H1 (cell line): ENCODE results near the gene WDR48. TPM values are rescaled to one million over a fixed set of nuclear protein-coding genes. Genes with fewer than 3 reads are reported as not detected.

Experiments used
- CTCF ChIA-PET: fragments of 300-600 bp; sonication (Branson Sonifier 250); formaldehyde crosslinking; loops from one replicate; lab custom pipeline; 2021; ENCODE audit not compliant: partially characterized antibody; lab: Charles Lee
- POLR2A ChIA-PET: fragments of 300-600 bp; sonication (Branson Sonifier 250); formaldehyde crosslinking; loops from one replicate; lab custom pipeline; 2021; ENCODE audit warnings: inconsistent platforms; ENCODE audit not compliant: partially characterized antibody; lab: Charles Lee
- DNase-seq, 2 experiments: peaks; one replicate each; pipeline versions ENCODE4 v3.0.0 to v3.0.0-alpha.2; 2010 to 2022; ENCODE audit warnings: low spot score in 2 of 2, low read depth in 1 of 2, mixed read lengths in 1 of 2
- FAIRE-seq: peaks from 2 replicates; lab custom pipeline; 2011; peaks lifted over from hg19 to GRCh38; lab: Jason Lieb, UNC
- H2AFZ ChIP-seq: 2 replicates; pipeline ENCODE4 v1.8.1; 2012; ENCODE audit warnings: low read length, inconsistent platforms
- H2AK5ac ChIP-seq: 2 replicates; pipeline ENCODE4 v1.6.1; 2013; ENCODE audit warnings: low read depth, low read length
- H2BK120ac ChIP-seq: replicated peaks from 2 replicates; pipeline ENCODE3; 2013; ENCODE audit warnings: low read depth, low read length, inconsistent platforms
- H2BK12ac ChIP-seq: 2 replicates; pipeline ENCODE4 v1.6.1; 2013; ENCODE audit warnings: low read depth, low read length
- H2BK15ac ChIP-seq: 2 replicates; pipeline ENCODE4 v1.6.1; 2013; ENCODE audit warnings: low read length
- H2BK20ac ChIP-seq: 2 replicates; pipeline ENCODE4 v1.6.1; 2013; ENCODE audit warnings: low read length
- H2BK5ac ChIP-seq: 2 replicates; pipeline ENCODE4 v1.6.1; 2013; ENCODE audit warnings: low read depth, low read length
- H3K14ac ChIP-seq: 2 replicates; pipeline ENCODE4 v1.6.1; 2013; ENCODE audit warnings: inconsistent platforms; ENCODE audit not compliant: insufficient read length
- H3K18ac ChIP-seq: 2 replicates; pipeline ENCODE4 v1.6.1; 2013; ENCODE audit warnings: low read length; ENCODE audit errors: extremely low read depth
- H3K23ac ChIP-seq: 2 replicates; pipeline ENCODE4 v1.6.1; 2013; ENCODE audit warnings: inconsistent platforms; ENCODE audit not compliant: insufficient read length
- H3K23me2 ChIP-seq: 2 replicates; pipeline ENCODE4 v1.6.1; 2013; ENCODE audit warnings: low read depth, low read length
- H3K27ac ChIP-seq: 2 replicates; pipeline ENCODE4 v1.6.1; 2011; ENCODE audit warnings: low read depth, low read length, inconsistent platforms
- H3K27me3 ChIP-seq, 4 experiments: replicated peaks in 1 of 4; 1 replicate in 1 of 4; 2 replicates in 3 of 4; pipeline versions ENCODE4 v1.6.1 to v1.8.1; 2011 to 2013; ENCODE audit warnings: low read length in 3 of 4, mild to moderate bottlenecking in 3 of 4, inconsistent platforms in 2 of 4, mixed read lengths in 2 of 4, moderate library complexity in 1 of 4; ENCODE audit not compliant: control insufficient read depth in 3 of 4, insufficient read depth in 3 of 4; ENCODE audit errors: extremely low read depth in 1 of 4
- H3K36me3 ChIP-seq, 4 experiments: 2 replicates each; pipeline versions ENCODE4 v1.6.1 to v1.8.1; 2011 to 2013; ENCODE audit warnings: mild to moderate bottlenecking in 4 of 4, low read length in 3 of 4, moderate library complexity in 2 of 4, control low read depth in 1 of 4, inconsistent platforms in 1 of 4; ENCODE audit not compliant: insufficient read depth in 4 of 4, control insufficient read depth in 2 of 4
- H3K4ac ChIP-seq: replicated peaks from 2 replicates; pipeline ENCODE3; 2013; ENCODE audit warnings: low read length, low read depth, mixed read lengths, inconsistent platforms; ENCODE audit not compliant: insufficient read length
- H3K4me1 ChIP-seq, 4 experiments: replicated peaks in 1 of 4; 1 replicate in 1 of 4; 2 replicates in 3 of 4; pipeline versions ENCODE4 v1.6.1 to v1.8.1; 2011 to 2013; ENCODE audit warnings: low read length in 3 of 4, inconsistent platforms in 2 of 4, mixed read lengths in 1 of 4; ENCODE audit not compliant: insufficient read depth in 4 of 4, control insufficient read depth in 3 of 4
- H3K4me2 ChIP-seq, 2 experiments: 2 replicates each; pipeline versions ENCODE4 v1.6.1 to v1.8.1; 2011 to 2013; ENCODE audit warnings: low read depth in 2 of 2, low read length in 2 of 2, control low read depth in 1 of 2, inconsistent platforms in 1 of 2, mild to moderate bottlenecking in 1 of 2; ENCODE audit not compliant: insufficient read depth in 1 of 2
- H3K4me3 ChIP-seq, 4 experiments: fragments of 200-600, 300-600 bp in 1 of 4; sonication (generic), shearing (Covaris generic), sonication (Bioruptor Twin) in 1 of 4; 2 replicates each; pipeline versions ENCODE4 v1.5.1 to v1.8.1; 2011 to 2016; ENCODE audit warnings: low read length in 4 of 4, low read depth in 3 of 4, control low read depth in 2 of 4, inconsistent platforms in 2 of 4, mild to moderate bottlenecking in 2 of 4, mixed read lengths in 1 of 4, moderate library complexity in 1 of 4; ENCODE audit not compliant: insufficient read depth in 2 of 4; ENCODE audit errors: extremely low read depth in 1 of 4
- H3K56ac ChIP-seq: replicated peaks from 2 replicates; pipeline ENCODE3; 2013; ENCODE audit warnings: low read depth, mild to moderate bottlenecking, mixed read lengths, low read length, inconsistent platforms; ENCODE audit not compliant: insufficient read length
- H3K79me1 ChIP-seq: 2 replicates; pipeline ENCODE4 v1.6.1; 2013; ENCODE audit warnings: low read depth, low read length, control low read depth
- H3K79me2 ChIP-seq, 2 experiments: 2 replicates each; pipeline versions ENCODE4 v1.6.1 to v1.8.1; 2012 to 2013; ENCODE audit warnings: low read length in 2 of 2, mild to moderate bottlenecking in 2 of 2, inconsistent platforms in 1 of 2; ENCODE audit not compliant: insufficient read depth in 2 of 2, control insufficient read depth in 1 of 2
- H3K9ac ChIP-seq, 4 experiments: replicated peaks in 1 of 4; 1 replicate in 1 of 4; 2 replicates in 3 of 4; pipeline versions ENCODE4 v1.6.1 to v1.8.1; 2011 to 2013; ENCODE audit warnings: low read depth in 3 of 4, low read length in 3 of 4, control low read depth in 2 of 4, mild to moderate bottlenecking in 2 of 4, moderate library complexity in 2 of 4, inconsistent platforms in 1 of 4; ENCODE audit errors: extremely low read depth in 1 of 4
- H3K9me3 ChIP-seq, 2 experiments: 2 replicates each; pipeline versions ENCODE4 v1.6.1 to v1.8.1; 2012 to 2013; ENCODE audit warnings: mild to moderate bottlenecking in 2 of 2, moderate library complexity in 2 of 2, control low read depth in 1 of 2, inconsistent platforms in 1 of 2, low read depth in 1 of 2, low read length in 1 of 2, mixed read lengths in 1 of 2; ENCODE audit not compliant: insufficient read depth in 2 of 2
- H4K20me1 ChIP-seq, 2 experiments: replicated peaks in 1 of 2; 2 replicates each; pipeline versions ENCODE3 to v1.8.1; 2011 to 2013; ENCODE audit warnings: inconsistent platforms in 2 of 2, low read length in 2 of 2, mild to moderate bottlenecking in 1 of 2; ENCODE audit not compliant: insufficient read depth in 2 of 2, control insufficient read depth in 1 of 2
- H4K5ac ChIP-seq: 2 replicates; pipeline ENCODE4 v1.6.1; 2013; ENCODE audit warnings: low read length, low read depth, mixed read lengths, inconsistent platforms; ENCODE audit not compliant: insufficient read length
- H4K8ac ChIP-seq: 2 replicates; pipeline ENCODE4 v1.8.0; 2013; ENCODE audit warnings: mild to moderate bottlenecking, moderate library complexity, low read length, inconsistent platforms; ENCODE audit not compliant: insufficient read depth; ENCODE audit errors: extremely low read depth
- H4K91ac ChIP-seq: replicated peaks from 2 replicates; pipeline ENCODE3; 2013; ENCODE audit warnings: low read length, mixed read lengths, inconsistent platforms; ENCODE audit not compliant: insufficient read length
- CEBPB ChIP-seq: IDR thresholded peaks from 2 replicates; pipeline ENCODE4 v1.6.1; 2012; ENCODE audit warnings: low read depth, low read length
- CHD1 ChIP-seq: IDR thresholded peaks from 2 replicates; pipeline ENCODE4 v1.6.1; 2012; ENCODE audit warnings: low read depth, low read length, improper control_type of control experiment
- EZH2 ChIP-seq: fragments of 200-600 bp; sonication (generic); IDR thresholded peaks from 2 replicates; pipeline ENCODE4 v1.7.1; 2012; ENCODE audit warnings: low read depth, mild to moderate bottlenecking, moderate library complexity, low read length, inconsistent platforms; ENCODE audit not compliant: severe bottlenecking
- HDAC2 ChIP-seq, 2 experiments: fragments of 300-600 bp in 1 of 2; sonication (generic) in 1 of 2; IDR thresholded peaks; 2 replicates each; pipeline ENCODE4 v1.6.1; 2011 to 2012; ENCODE audit warnings: low read depth in 2 of 2, low read length in 2 of 2, mild to moderate bottlenecking in 2 of 2, moderate library complexity in 2 of 2, borderline replicate concordance in 1 of 2, inconsistent platforms in 1 of 2
- KDM5A ChIP-seq: fragments of 200-600 bp; IDR thresholded peaks from 2 replicates; pipeline ENCODE4 v1.7.1; 2012; ENCODE audit warnings: mild to moderate bottlenecking, low read length, inconsistent platforms, mixed read lengths
- NANOG ChIP-seq: IDR thresholded peaks from 2 replicates; pipeline ENCODE4 v1.6.1; 2011; ENCODE audit warnings: low read length, low read depth, mild to moderate bottlenecking, inconsistent platforms; ENCODE audit not compliant: insufficient read depth, poor library complexity, severe bottlenecking
- NRF1 ChIP-seq: IDR thresholded peaks from 2 replicates; pipeline ENCODE4 v1.6.1; 2011; ENCODE audit warnings: mild to moderate bottlenecking, low read depth, low read length, improper control_type of control experiment
- POLR2A ChIP-seq, 2 experiments: IDR thresholded peaks; 1 replicate in 1 of 2; 2 replicates in 1 of 2; pipeline ENCODE4 v1.6.1; 2011; ENCODE audit warnings: low read depth in 2 of 2, low read length in 2 of 2, mild to moderate bottlenecking in 2 of 2; ENCODE audit errors: control extremely low read depth in 1 of 2
- POLR2AphosphoS5 ChIP-seq: IDR thresholded peaks from 2 replicates; pipeline ENCODE4 v1.6.1; 2011; ENCODE audit warnings: low read depth, low read length
- POU5F1 ChIP-seq: IDR thresholded peaks from 2 replicates; pipeline ENCODE4 v1.6.1; 2011; ENCODE audit warnings: low read depth, mild to moderate bottlenecking, low read length, moderate library complexity
- RBBP5 ChIP-seq: IDR thresholded peaks from 2 replicates; pipeline ENCODE4 v1.7.1; 2012; ENCODE audit warnings: low read depth, mild to moderate bottlenecking, inconsistent platforms, low read length, moderate library complexity, borderline replicate concordance
- RXRA ChIP-seq: IDR thresholded peaks from 2 replicates; pipeline ENCODE4 v1.6.1; 2011; ENCODE audit warnings: low read depth, mild to moderate bottlenecking, low read length, moderate library complexity; ENCODE audit not compliant: insufficient read depth
- SP1 ChIP-seq: IDR thresholded peaks from 2 replicates; pipeline ENCODE4 v1.6.1; 2011; ENCODE audit warnings: low read depth, low read length
- SUZ12 ChIP-seq: fragments of 200-600 bp; sonication (generic); IDR thresholded peaks from 2 replicates; pipeline ENCODE4 v1.6.1; 2012; ENCODE audit warnings: mild to moderate bottlenecking, inconsistent platforms, low read length, moderate library complexity, mixed read lengths
- TCF12 ChIP-seq: IDR thresholded peaks from 2 replicates; pipeline ENCODE4 v1.6.1; 2011; ENCODE audit warnings: low read depth, mild to moderate bottlenecking, low read length
- ZNF274 ChIP-seq: IDR thresholded peaks from 2 replicates; pipeline ENCODE4 v1.7.0; 2012; ENCODE audit warnings: low read length, borderline replicate concordance; ENCODE audit errors: extremely low read depth
- WGBS, 2 experiments: shearing (Covaris generic) in 1 of 2; methylation state at CpG; one replicate each; pipeline versions ENCODE4 v1.1.6 to v1.1.7; 2013 to 2015; ENCODE audit warnings: low lambda C conversion rate in 2 of 2, mixed read lengths in 2 of 2, inconsistent platforms in 1 of 2, low coverage in 1 of 2, missing lambda C conversion rate in 1 of 2; ENCODE audit not compliant: insufficient replicate concordance in 2 of 2, insufficient coverage in 1 of 2, insufficient read length in 1 of 2; ENCODE audit errors: extremely low coverage in 1 of 2, missing lambda C conversion rate in 1 of 2; 5-methylcytosine and 5-hydroxymethylcytosine counted together
- polyA plus RNA-seq, 7 experiments: library from polyadenylated mRNA; depleted of rRNA in 3 of 7; stranded (reverse) in 5 of 7; unstranded in 2 of 7; fragments of >200 nt in 5 of 7; fragments of 200-250 nt in 2 of 7; gene quantifications; 1 replicate in 5 of 7; 2 replicates in 1 of 7; 4 replicates in 1 of 7; pipeline versions ENCODE4 v1.2.1 to v1.2.3, GENCODE V29; 2011 to 2013; ENCODE audit warnings: missing spikeins in 2 of 7, mixed read lengths in 2 of 7
- total RNA-seq: library from RNA; stranded (reverse); fragmentation: NEBNext Ultra II Directional; extraction: Animal tissue kit (Norgen Biotek cat#: 25700); gene quantifications from 2 replicates; pipeline ENCODE4 v1.2.1, GENCODE V29; 2021

Gene WDR48
- total and polyA plus RNA-seq, 2 of the 8 experiments (the other 6 are each of a cell fraction or from before 2014, with no cell fraction given): 21.2 to 54.1 TPM

- POLR2A ChIA-PET: no interaction called here
- no peak overlapping the region for H3K14ac ChIP-seq
- 90% methylated on average over 3 of the region's 3 CpGs; no CpG with 5 or more reads in 1 of the 2 experiments for WGBS, 2 experiments
- no peaks in the 10 kb centered on the region for H3K79me2 ChIP-seq
- no peak overlapping the region for H4K8ac ChIP-seq
- no peak overlapping the region for H2BK120ac ChIP-seq
- no peaks in the 10 kb centered on the region for H3K79me1 ChIP-seq
- H3K36me3 ChIP-seq: peaks cover 16 to 65% (median 39%) of the 10 kb centered on the region in 4 experiments
- H4K5ac ChIP-seq: no peak overlapping the region
- H2AFZ ChIP-seq: no peak overlapping the region
- H3K9ac ChIP-seq: no peak overlapping the region
- H4K20me1 ChIP-seq: peaks cover 0 to 3% of the 10 kb centered on the region in 2 experiments
- no peak overlapping the region for H2BK20ac ChIP-seq
- no peak overlapping the region for H3K4me3 ChIP-seq
- H3K4ac ChIP-seq: no peak overlapping the region
- H3K18ac ChIP-seq: no peak overlapping the region
- CTCF ChIA-PET: interaction anchor here (0.9 to 2.2 kb wide), 5 partner anchors 11 to 204 kb away, joined by 3 to 6 read pairs (median 5); no protein-coding TSS in a partner anchor
- H3K23me2 ChIP-seq: no peaks in the 10 kb centered on the region; the same call in 1 of the 2 replicates
- no peak overlapping the region for H3K56ac ChIP-seq
- DNase-seq (no peak), FAIRE-seq (no peak)
- no peaks in the 10 kb centered on the region for H3K4me1 ChIP-seq
- H3K27me3 ChIP-seq: no peaks in the 10 kb centered on the region
- H2BK12ac ChIP-seq: no peak overlapping the region
- H3K23ac ChIP-seq: no peak overlapping the region
- no peaks in the 10 kb centered on the region for H3K9me3 ChIP-seq
- H2BK5ac ChIP-seq: no peak overlapping the region
- no peak overlapping the region for H4K91ac ChIP-seq
- no peak overlapping the region for H2BK15ac ChIP-seq
- H3K4me2 ChIP-seq: no peak overlapping the region
- H2AK5ac ChIP-seq: no peak overlapping the region
- no peak overlapping the region for H3K27ac ChIP-seq
- no peak for TF ChIP-seq RBBP5
- TF ChIP-seq ZNF274: no peak
- TF ChIP-seq CHD1: no peak
- no peak for TF ChIP-seq TCF12
- TF ChIP-seq HDAC2 (IDR thresholded peaks at IDR 0.05; ENCODE audit: borderline replicate concordance in 1 of 2, low read depth in 2 of 2, low read length in 2 of 2): no peak
- TF ChIP-seq CEBPB: no peak
- TF ChIP-seq EZH2: no peak
- no peak for TF ChIP-seq SP1
- no peak for TF ChIP-seq SUZ12
- TF ChIP-seq KDM5A: no peak
- TF ChIP-seq POLR2A (IDR thresholded peaks at IDR 0.05; ENCODE audit: control extremely low read depth in 1 of 2, low read depth in 2 of 2, low read length in 2 of 2): no peak
- TF ChIP-seq RXRA: no peak
- TF ChIP-seq NANOG: no peak
- TF ChIP-seq NRF1: no peak
- no peak for TF ChIP-seq POLR2AphosphoS5
- TF ChIP-seq POU5F1: no peak
Measured at GRCh38 chr3:39088456-39088855, 36.6 kb downstream of the WDR48 start.
